GM19328 (cell line): ENCODE results near the gene MKNK1.

Experiments
- ATAC-seq: cut with Tn5 transposase; IDR thresholded peaks from one replicate; pipeline ENCODE4 v1.9.1; 2021; ENCODE audit warnings: mild to moderate bottlenecking, moderate library complexity; ENCODE audit not compliant: unreplicated experiment

MKNK1 gene

DNA sequence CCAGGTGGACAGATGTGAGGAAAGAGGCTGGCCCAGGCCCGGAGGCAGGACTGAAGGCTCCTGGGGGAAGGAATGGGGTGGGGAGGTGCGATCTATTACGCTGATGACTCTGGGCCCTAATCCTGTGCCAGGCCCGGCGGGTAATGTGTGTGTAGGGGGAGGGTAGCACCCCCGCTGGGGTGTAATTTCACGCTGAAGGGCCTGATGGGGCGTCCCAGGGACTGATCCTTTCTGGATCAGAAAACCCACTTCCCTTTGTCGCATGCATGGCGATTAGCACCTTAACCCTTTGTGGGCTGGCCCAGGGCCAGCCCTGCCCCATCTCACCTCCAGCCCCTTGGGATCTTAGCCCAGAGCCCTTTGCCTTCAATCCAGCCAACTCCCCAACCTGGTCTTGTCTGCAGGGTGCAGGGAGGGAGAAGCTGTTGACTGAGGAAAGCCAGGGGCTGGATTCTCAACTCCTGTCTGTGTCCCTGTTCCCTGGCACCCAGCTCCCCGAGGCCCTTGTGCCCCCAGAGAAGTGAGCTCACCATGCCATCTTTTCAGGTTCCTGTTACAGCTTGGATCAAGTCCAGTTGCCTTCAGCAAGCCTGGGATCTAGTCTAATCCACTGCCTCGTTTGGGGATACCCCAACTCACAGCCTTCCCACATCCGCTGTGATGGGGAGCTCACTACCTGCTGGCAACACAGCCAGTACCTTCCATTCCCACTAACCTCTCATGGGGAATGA lies 78.7 kb downstream of the MKNK1 start:
- no peak for ATAC-seq

GRCh38 chr1:46524843-46525242 lies 79.2 kb downstream of the MKNK1 start:
- no peak for ATAC-seq

- no peak for ATAC-seq
Observed at GRCh38 chr1:46523496-46524353, 80.3 kb downstream of the MKNK1 start.

DNA sequence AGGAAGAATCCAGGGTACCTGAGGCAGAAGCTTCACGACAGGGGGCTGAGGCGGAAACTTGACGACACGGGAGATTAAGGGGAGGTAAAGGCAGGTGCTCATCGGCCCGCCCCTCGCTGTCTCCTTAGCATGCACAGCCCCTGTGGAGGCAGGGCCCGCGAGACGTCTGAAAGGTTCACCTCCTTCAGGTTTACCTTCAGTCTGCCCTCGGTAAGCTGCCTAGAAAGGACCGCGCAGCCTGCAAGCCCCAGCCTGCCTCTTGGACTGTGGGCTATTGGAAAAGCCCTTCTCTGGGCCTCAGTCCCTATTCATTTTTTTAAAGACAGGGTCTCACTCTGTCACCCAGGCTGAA lies 81.1 kb downstream of the MKNK1 start:
- no peak for ATAC-seq

DNA sequence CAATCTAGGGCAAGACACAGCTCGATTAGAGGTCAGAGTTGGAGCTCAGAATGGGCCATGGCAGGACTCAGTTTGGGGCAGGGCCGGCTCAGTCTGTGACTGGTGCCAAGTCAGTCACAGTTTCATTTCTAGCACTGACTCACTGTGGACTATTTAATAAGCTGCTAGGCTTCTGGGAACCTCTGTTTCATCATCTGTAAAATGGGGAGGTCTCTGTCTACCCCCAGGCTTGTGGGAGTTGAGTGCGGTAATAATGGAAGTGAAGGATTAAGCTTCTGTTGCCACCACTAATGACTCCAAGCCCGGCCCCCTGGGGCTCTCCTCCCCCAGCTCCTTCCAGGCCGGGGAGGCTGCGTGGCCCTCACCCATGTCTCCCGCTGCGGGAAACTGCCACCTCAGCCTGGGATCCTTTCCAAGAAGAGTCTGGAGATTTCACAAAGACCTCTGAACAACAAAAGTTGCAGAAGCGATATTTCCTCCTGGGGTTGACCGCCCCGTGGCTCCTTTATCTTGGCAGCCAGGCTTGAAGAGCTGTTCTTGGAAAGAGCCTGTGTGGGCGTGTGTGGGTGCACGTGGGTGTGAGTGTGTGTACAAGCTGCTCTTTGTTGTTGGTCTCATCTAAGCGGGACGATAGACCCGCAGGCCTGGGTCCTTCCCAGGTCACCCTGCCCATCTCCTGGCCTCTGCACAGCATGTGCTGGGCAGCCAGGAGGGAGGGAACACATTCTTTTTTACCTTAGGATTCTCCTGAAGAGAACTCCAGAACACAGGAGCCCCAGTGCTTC lies 81.7 kb downstream of the MKNK1 start:
- no peak for ATAC-seq

DNA sequence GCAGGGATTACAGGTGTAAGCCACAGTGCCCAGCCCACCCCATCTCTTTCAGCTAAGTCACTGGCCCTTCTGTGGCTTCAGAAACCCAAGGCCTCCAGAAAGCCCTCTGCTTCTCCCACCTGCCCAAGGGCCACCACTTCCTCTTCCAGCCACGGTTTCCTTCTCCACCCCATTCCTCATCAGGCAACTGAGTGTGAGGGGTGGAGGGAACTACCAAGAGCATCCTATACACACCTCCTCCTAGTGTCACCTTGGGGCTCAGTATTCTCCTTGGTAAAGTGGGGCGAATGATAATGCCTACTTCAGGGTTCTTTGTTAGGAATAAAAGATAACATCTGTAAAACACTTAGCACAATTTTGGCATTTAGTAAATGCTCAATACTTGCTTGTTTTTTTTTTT lies 82.7 kb downstream of the MKNK1 start:
- no peak for ATAC-seq

DNA sequence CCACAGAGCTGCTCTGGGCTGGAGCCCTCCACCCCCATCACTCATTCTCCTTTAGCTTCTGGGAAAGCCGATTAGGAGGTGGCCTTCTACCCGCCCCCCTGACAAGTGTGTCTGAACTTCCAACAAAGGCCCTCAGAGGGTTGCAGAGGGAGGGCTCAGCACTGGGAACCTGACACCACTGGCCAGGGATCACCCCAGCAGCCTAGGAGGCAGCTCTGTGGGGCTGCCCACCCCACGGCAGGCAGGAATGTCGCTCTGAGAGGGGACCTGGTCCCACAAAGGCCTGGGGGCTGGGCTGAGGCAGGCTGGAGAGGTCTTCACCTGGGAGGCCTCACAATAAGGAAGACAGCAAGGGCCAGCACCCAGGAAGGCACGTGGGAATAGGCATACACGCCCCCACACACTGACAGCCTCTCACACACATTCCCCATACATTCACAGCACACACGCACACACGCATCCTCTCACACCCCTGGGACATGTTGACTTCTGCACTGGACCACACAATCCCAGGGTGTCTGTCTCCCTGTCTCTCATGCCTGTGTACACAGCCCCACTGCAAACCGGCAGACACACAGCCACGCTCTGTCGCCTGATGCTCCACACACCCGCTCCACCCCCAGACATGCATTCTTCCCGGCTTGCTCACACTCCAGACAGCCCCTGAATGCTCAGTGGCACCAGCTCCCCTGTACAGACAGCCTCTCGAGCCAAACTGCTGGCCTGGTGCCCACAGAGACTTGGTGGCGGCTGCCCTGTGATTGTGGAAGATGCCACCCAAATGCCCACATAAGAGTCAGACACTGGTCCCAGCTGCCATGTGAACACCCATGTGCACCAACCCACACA lies 83.8 kb downstream of the MKNK1 start:
- ATAC-seq, result no peak

DNA sequence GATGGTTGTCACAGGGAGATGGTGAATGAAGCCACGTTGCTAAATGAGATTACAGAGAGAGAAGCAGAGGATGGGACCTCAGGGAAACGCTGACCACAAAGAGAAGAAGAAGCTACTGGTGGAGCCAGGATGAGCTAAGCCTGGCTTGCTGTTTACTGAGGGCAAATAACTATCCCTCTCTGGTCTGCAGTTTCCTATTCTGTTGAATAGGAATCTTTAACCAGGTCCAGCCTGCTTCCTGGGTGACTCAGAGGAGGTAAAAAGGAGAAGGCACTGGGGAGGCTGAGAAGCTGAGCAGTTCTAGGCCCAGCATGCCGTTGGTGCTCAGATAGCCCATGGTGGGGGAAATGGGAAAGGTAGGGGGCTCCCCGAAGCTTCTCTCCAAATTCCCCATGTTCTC lies 84.9 kb downstream of the MKNK1 start:
- no peak for ATAC-seq

DNA sequence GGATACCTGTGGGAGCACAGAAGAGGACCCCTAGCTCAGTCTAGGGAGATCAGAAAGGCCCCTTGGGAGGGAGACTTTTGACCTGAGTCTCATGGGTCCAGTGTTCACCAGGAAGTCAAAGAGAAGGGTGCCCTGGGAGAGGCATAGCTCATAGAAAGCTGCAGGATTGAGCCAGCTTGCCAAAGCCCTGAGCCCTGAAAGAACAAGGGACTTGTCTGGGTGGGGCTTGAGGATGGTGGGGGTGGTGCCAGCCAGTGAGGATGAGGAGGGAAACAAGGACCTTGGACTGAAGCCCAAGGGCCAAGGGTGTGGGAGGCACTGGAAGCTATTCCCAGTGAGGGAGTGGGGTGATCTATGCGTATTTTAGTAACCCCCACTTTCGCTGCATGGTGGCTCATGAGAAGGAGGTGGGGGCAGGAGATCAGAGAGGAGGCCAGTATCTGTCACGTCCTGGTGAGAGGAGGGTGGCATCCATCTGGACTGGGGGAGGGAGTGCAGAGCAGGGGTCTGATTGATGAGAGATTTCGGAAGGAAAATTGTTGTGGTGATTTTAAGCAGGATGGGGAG lies 86.1 kb downstream of the MKNK1 start:
- no peak for ATAC-seq

GRCh38 chr1:46517010-46517600 lies 87.0 kb downstream of the MKNK1 start:
- ATAC-seq, result no peak

GRCh38 chr1:46516200-46516950 lies 87.7 kb downstream of the MKNK1 start:
- no peak for ATAC-seq

- no peak for ATAC-seq
Observed at GRCh38 chr1:46515576-46515975, 88.5 kb downstream of the MKNK1 start.

DNA sequence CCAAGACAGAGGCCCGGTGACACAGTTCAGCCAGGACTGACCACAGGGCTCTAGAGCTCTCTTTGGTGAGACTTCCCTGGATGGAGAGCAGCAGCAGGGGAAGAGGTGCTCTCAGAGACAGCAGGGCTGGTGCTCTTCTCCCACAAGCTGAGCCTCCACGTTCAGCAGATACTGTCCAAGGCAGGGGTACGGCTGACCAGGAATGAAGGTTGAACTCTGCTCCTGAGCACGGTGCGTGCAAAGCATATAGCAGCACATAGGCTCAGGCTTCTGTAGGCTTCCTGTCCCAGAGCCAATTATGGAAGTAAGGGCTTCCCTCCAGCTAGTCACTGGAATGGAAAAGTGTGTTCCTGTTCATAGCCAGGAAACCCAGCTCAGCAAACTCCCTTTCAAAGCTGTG lies 90.5 kb downstream of the MKNK1 start:
- no peak for ATAC-seq

- ATAC-seq, result no peak
Observed at GRCh38 chr1:46512792-46513190, 91.3 kb downstream of the MKNK1 start.

DNA sequence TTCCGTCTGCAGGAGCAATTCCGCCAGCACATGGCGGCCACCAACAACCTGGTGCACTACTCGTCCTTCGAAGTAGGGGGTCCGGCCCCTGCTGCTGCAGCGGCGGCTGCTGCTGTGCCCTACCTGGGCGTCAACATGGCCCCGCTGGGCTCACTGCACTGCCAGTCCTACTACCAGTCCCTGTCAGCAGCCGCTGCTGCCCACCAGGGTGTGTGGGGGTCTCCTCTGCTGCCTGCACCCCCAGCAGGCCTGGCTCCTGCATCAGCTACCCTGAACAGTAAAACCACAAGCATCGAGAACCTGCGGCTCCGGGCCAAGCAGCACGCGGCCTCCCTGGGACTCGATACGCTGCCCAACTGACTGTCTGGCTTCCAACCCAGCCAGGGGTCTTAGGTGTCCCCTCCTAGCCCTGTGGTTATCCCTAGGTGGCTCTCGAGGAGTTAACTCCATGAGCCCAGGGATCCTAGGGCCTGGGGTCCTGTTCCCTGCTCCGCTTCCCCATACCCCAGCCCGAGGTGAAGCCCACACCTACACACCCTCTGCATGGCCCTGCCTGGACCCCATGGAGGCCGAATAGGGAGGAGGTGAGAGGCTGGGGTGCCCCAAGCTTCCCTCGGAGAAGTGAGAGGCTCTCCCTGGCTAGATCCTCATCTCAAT lies 91.8 kb downstream of the MKNK1 start:
- no peak for ATAC-seq

DNA sequence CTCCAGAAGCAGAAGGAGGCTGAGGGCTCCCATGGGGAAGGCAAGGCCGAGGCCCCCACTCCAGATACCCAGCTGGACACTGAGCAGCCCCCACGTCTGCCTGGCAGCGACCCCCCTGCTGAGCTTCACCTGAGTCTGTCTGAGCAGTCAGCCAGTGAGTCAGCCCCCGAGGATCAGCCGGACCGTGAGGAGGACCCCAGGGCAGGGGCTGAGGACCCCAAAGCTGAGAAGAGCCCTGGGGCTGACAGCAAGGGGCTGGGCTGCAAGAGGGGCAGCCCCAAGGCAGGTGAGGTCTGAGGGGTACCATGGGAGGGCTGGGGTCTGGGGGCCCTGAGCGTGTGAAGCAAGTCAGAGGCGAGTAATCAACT lies 93.1 kb downstream of the MKNK1 start:
- no peak for ATAC-seq

GRCh38 chr1:46510341-46510997 lies 93.6 kb downstream of the MKNK1 start:
- ATAC-seq, result no peak

DNA sequence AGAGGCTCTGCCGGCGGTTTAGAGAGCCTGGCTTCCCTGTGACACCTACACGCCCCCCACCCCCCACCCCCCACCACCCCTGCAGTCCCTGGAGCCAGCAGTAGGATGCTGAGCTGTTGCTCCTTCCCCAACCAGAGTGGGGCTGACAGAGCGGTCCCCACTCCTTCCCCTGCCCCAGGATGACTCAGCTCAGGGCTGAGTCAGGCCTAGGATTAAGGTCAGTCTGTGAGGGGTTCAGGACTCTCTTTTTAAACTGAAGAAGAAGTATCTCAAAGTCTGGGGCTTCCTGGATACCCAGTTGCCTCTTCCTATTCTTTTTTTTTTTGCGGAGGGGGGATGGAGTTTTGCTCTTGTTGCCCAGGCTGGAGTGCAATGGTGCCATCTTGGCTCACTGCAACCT lies 95.3 kb downstream of the MKNK1 start:
- no peak for ATAC-seq
